Measurements from ENCODE around the gene PAX6. TPM values are rescaled to one million over a fixed set of nuclear protein-coding genes. Genes with fewer than 3 reads are reported as not detected.

PAX6 gene
- total and polyA plus RNA-seq, 3 donors from 2014 or later: 3.1 to 8.3 (median 4.1) TPM

- no peaks in the 10 kb centered on the region for H3K9me3 ChIP-seq
- peaks cover 3% of the 10 kb centered on the region for H3K4me1 ChIP-seq
- H3K27ac ChIP-seq: no peak overlapping the region
- no peak overlapping the region for H3K4me3 ChIP-seq
- intact Hi-C loops (cut with DNase I; ENCODE audit: low total_unique reads): no loop called here
- H3K27me3 ChIP-seq: no peaks in the 10 kb centered on the region
- TF ChIP-seq CTCF (IDR thresholded peaks at IDR 0.05) (no peak), POLR2A (IDR thresholded peaks at IDR 0.05) (no peak)
- DNase-seq: no peak
- H3K36me3 ChIP-seq (ENCODE audit: low read depth, missing control alignments): no peaks in the 10 kb centered on the region
- WGBS, 2 donors: 83 to 85% methylated on average over 4 of the region's 4 CpGs
These were observed 16.6 kb downstream of the PAX6 start for GRCh38 chr11:31794548-31794947.

GRCh38 chr11:31793264-31793663, 17.9 kb downstream of the PAX6 start:
- Histone ChIP-seq H3K4me3 (no peak overlapping the region), H3K27ac (no peak overlapping the region), H3K4me1 (no peaks in the 10 kb centered on the region), H3K9me3 (no peaks in the 10 kb centered on the region), H3K27me3 (no peaks in the 10 kb centered on the region), H3K36me3 (ENCODE audit: low read depth, missing control alignments) (no peaks in the 10 kb centered on the region)
- DNase-seq: no peak
- 84 to 97% methylated on average over 8 to 10 of the region's 10 CpGs for WGBS, 2 donors
- no peak for TF ChIP-seq CTCF (IDR thresholded peaks at IDR 0.05)
- intact Hi-C loops (cut with DNase I; ENCODE audit: low total_unique reads): no loop called here

DNA sequence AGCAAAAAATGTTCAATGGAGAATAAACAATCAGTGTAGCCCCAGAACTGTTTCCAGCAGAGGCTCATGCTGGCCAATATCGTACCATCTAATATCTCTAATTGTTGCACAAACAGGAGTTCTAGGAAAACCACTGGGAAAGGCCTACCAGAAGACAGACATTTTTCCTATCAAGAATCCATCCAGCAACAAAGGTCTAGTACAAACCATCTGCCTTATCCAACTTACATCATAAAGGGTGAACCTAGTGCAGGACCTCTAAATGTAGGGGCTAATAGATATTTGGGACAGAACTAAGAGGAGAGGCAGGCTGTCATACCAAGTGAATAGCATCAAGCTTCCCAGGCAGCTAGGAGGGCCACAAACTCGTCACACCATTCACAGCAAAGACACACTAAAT, 18.7 kb downstream of the PAX6 start:
- Histone ChIP-seq H3K27me3 (no peaks in the 10 kb centered on the region), H3K36me3 (ENCODE audit: low read depth, missing control alignments) (no peaks in the 10 kb centered on the region), H3K4me1 (no peaks in the 10 kb centered on the region), H3K4me3 (no peak overlapping the region), H3K27ac (no peak overlapping the region), H3K9me3 (no peaks in the 10 kb centered on the region)
- no peak for DNase-seq
- no peak for TF ChIP-seq POLR2A (IDR thresholded peaks at IDR 0.05)
- TF ChIP-seq CTCF (IDR thresholded peaks at IDR 0.05): no peak
- intact Hi-C loops (cut with DNase I; ENCODE audit: low total_unique reads): no loop called here
- 95 to 96% methylated on average over 2 of the region's 2 CpGs for WGBS, 2 donors

GRCh38 chr11:31792036-31792435, 19.1 kb downstream of the PAX6 start:
- intact Hi-C loops (cut with DNase I; ENCODE audit: low total_unique reads): no loop called here
- H3K4me3 ChIP-seq: no peak overlapping the region
- TF ChIP-seq CTCF (IDR thresholded peaks at IDR 0.05) (no peak), POLR2A (IDR thresholded peaks at IDR 0.05) (no peak)
- H3K4me1 ChIP-seq: no peaks in the 10 kb centered on the region
- no peaks in the 10 kb centered on the region for H3K36me3 ChIP-seq (ENCODE audit: low read depth, missing control alignments)
- WGBS, 2 donors: 83 to 86% methylated on average over 2 of the region's 2 CpGs
- no peaks in the 10 kb centered on the region for H3K9me3 ChIP-seq
- no peak overlapping the region for H3K27ac ChIP-seq
- no peaks in the 10 kb centered on the region for H3K27me3 ChIP-seq
- DNase-seq: no peak

GRCh38 chr11:31790649-31791048, 20.5 kb downstream of the PAX6 start:
- no peak overlapping the region for H3K4me3 ChIP-seq
- no peak overlapping the region for H3K27ac ChIP-seq
- H3K36me3 ChIP-seq (ENCODE audit: low read depth, missing control alignments): no peaks in the 10 kb centered on the region
- H3K9me3 ChIP-seq: no peaks in the 10 kb centered on the region
- no peaks in the 10 kb centered on the region for H3K27me3 ChIP-seq
- 82 to 87% methylated on average over 7 of the region's 7 CpGs for WGBS, 2 donors
- no peak for TF ChIP-seq CTCF (IDR thresholded peaks at IDR 0.05)
- no peak for TF ChIP-seq POLR2A (IDR thresholded peaks at IDR 0.05)
- no peak for DNase-seq
- intact Hi-C loops (cut with DNase I; ENCODE audit: low total_unique reads): no loop called here
- H3K4me1 ChIP-seq: no peaks in the 10 kb centered on the region

Data from testis (tissue), 3 donors.